GM19043 (cell line): ENCODE results near the gene AP1M1.
A peak's percentile ranks its signal among the peaks of the same experiment; 100 is the strongest.
"Not testable (repeated sequence)": the region's sequence is repeated elsewhere in the genome, so short reads cannot be mapped to it uniquely, and the experiment has no call there.

Experiments
- ATAC-seq: cut with Tn5 transposase; IDR thresholded peaks from one replicate; pipeline ENCODE4 v1.9.1; 2021; ENCODE audit warnings: low read depth; ENCODE audit not compliant: unreplicated experiment

The AP1M1 gene

DNA sequence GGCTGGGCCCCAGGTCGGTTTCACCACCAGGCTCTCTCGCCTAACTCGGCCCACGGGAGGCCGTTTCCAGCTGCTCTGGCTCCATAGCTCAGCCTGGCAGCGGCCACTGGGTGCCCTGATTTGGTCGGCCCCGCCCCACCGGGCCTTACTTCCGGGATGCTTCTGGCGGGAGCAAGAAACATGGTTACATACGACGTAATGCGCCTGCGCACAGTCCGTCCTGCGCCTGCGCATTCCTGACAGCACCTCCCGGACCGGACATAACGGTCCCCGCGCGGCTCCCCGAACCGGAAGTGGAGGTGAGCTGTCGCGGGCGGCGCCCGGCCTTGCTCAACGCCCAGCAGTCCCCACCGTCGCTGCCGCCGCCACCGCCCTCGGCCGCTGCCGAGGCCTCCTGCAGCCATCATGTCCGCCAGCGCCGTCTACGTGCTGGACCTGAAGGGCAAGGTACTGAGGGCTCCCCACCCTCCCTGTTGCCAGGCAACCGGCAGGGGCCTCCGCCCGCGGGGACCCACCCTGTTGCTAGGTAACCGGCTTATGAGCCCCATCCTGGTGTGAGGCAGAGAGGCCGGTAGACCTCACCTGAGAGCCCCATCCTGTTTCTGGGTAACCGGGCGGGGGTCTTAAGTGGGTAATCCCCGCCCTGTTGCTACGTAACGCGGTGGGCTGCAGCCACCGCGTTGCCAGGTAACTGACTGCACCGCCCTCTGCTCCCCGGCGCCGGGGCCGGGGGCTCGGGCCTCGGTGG, at the start of gene AP1M1:
AP1M1 (plus strand) TSS at position 290 of the 748 bp plus-strand sequence; CDS start at position 406, 116 bp downstream.
- ATAC-seq: peak; percentile 79

DNA sequence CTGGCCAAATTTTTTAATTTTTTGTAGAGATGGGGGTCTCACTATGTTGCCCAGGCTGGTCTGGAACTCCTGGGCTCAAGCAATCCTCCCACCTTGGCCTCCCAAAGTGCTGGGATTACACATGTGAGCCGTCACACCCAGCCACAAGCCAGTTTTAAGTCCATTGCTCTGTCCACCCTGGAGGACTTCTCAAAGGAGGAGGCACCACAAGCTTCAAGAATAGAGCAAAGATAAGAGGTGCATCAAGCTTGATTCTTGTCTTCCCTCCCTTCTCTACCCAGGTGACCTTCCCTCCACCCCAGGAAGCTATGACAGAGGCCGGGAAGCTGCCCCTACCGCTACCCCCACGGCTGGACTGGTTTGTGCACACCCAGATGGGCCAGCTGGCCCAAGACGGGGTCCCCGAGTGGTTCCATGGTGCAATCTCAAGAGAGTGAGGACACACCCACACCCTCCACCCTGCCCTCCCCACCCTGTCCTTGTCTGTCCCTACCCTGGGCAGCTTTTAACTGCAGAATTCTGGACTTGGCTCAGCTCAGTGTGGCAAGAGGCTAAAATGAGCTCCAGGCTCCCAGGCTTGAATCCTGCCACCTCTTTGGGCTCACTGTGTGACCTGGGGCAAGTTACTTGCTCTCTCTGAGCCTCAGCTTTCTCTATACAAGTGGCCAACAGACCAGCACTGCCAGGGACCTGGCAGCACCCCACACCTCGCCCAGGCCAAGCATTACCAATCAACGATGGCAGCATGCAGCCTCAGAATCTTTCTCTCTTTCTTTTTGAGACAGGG, 49.1 kb upstream of the AP1M1 start:
- no peak for ATAC-seq

DNA sequence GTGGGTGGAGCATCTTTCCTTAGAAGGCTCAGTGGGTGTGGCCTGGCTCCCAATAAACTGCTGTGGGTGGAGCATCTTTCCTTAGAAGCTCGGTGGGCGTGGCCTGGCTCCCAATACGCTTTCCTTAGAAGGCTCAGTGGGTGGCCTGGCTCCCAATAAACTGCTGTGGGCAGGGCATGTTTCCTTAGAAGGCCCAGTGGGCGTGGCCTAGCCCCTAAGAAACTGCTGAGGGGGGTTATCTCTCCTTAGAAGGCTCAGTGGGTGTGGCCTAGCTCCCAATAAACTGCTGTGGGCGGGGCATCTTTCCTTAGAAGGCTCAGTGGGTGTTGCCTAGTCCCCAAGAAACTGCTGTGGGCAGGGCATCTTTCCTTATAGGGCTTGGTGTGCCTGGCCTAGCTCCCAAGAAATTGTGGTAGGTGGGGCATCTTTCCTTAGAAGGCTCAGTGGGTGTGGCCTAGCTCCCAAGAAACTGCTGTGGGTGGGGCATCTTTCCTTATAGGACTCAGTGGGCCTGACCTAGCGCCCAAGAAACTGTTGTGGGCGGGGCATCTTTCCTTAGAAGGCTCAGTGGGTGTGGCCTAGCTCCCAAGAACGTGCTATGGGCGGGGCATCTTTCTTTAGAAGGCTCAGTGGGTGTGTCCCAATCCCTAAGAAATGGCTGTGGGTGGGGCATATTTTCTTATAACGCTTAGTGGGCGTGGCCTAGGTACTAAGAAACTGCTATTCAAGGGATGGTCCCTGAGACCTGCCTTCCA, 44.0 kb upstream of the AP1M1 start:
- ATAC-seq: no peak

DNA sequence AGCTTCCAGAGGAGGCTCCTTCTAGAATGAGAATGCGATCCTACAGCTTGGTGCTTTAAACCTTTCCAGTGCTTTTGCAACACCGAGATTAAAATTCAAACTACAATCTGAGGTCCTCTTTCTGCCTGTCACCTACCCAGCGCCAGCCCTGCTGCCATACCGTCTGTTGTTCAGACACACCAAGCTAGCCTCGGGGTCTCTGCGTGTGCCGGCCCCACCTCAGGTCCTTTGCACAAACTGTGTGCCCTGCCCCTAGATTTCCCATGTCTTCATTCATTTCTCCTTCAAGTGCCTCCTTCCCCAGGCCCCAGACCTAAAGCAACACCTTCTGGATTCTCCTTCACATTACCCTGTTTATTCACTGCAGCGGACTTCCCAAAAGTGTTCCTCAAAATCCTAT, 43.2 kb upstream of the AP1M1 start:
- ATAC-seq: no peak

DNA sequence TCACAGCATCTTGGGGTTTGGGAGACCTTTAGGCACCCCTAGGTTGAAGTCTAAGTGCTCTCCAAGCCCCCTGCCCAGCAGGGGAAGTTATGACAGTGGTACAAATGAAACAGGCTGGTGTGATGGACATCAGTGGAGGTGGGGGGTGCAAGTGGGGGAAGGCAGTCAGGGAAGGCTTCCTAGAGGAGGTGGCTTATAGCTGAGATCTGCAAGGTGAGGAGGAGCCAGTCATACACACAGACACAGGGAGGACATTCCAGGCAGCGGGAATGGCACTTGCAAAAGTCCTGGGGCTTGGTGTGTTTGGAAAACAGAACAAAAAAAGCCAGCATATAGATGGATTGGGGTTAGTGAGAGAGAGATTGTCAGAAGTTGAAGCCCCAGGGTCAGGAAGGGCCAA, 42.6 kb upstream of the AP1M1 start:
- no peak for ATAC-seq

DNA sequence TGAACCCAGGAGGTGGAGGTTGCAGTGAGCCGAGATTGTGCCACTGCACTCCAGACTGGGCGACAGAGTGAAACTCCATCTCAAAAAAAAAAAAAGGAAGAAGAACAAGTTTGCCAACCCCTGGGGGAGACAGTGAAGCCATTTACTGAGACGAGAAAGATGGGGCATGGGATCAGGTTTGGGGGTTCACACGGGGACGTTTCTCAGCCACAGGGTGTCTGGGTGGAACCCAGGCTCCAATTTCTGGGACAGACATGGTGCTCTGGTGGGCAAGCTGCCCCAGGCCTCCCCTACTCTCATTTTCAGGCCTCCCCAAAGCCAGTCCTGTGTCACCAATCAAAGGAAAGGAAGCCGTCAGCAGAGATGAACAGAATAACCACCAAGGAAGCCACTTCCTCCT, 40.8 kb upstream of the AP1M1 start:
- no peak for ATAC-seq

DNA sequence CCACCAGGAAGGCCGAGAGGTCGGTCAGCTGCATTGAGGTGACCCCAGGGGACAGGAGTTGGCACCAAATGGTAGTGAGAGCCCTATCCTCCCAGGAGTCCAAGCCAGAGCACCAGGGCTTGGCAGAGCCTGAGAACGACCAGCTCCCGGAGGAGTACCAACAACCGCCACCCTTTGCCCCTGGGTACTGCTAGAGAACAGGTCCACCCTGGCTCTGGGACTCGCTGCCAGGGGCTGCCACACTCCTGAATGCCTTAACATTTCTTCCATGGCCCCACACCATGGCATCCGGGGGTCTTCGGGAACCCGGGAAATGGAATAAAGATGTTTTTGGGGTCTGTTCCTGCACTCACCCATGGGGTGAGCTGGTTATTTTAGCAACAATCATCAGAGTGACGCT, 40.1 kb upstream of the AP1M1 start:
- no peak for ATAC-seq

DNA sequence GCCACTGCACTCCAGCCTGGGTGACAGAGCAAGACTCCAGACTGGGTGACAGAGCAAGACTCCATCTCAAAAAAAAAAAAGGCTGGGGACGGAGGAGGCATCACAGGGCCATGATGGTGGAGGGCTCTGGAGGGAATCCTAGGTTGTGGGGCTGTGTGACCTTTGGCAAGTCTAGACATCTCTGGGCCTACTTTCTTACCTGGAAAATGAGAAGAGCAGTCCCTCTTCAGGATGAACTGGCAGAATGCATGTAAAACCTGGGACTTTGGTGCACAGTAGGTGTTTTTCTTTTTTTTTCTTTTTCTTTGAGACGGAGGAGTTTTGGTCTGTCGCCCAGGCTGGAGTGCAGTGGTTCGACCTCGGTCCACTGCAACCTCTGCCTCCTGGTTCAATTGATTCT, 38.1 kb upstream of the AP1M1 start:
- no peak for ATAC-seq

DNA sequence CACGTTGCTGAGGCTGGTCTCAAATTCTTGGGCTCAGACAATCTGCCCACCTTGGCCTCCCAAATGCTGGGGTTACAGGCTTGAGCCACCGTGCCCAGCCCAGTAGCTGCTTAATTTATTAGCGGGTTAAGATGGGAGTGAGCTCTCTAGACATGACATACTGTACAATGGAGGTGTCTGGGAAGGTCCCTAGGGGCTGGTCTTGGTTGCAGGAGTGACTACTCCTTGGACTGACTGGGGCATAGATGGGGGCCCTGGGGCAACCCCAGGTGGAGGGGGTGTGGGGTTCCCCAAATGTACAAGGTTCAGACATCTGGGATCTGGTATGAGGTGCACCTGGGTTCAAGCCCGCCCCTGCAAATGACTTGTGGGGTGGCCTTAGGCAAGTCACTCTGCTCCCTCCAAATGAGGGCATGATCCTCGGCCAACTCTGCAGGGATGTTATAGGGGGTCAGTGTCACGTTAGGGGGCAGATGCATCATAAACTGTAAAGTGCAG, 37.2 kb upstream of the AP1M1 start:
- ATAC-seq: no peak

DNA sequence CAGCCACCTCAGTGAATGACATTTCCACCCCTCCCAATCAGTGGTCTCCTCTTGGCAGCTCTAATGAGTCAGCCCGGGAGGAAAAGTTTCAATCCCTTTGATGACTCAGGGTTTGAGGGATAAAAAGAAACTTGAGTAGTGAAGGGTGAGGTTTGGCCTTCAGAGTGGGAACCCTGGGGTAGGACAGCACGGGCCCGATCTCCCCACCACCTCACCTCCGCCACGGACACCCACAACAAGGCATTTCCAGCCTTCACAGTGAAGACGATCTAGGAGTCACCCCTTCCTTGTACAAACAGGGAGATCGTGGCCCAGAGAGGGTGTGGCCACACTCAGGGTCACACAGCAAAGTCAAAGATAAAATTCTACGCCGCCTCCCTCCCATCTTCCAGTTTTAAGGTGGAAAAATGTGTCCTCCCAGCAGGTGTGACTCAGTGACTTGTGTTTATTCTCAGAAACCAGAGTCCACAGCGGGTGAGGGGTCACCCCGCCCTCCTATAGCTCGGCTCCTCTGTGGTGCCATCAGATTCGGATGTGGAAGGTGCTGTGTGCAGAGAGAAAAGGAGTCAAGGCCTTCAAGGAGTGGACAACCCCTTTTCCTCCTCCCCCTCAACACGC, 36.7 kb upstream of the AP1M1 start:
- ATAC-seq: no peak

DNA sequence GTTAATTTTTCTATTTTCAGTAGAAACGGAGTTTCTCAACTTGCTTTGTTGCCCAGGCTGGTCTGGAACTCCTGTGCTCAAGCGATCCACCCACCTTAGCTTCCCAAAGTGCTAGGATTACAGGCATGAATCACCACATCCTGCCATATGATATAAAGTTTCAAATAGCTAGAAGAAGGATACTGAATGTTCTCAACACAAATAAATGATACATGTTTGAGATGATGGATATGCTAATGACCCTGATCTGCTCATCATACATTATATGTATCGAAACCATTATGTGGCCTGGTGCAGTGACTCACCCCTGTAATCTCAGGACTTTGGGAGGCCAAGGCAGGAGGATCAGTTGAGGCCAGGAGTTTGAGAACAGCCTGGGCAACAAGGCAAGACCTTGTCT, 35.9 kb upstream of the AP1M1 start:
- ATAC-seq: no peak

DNA sequence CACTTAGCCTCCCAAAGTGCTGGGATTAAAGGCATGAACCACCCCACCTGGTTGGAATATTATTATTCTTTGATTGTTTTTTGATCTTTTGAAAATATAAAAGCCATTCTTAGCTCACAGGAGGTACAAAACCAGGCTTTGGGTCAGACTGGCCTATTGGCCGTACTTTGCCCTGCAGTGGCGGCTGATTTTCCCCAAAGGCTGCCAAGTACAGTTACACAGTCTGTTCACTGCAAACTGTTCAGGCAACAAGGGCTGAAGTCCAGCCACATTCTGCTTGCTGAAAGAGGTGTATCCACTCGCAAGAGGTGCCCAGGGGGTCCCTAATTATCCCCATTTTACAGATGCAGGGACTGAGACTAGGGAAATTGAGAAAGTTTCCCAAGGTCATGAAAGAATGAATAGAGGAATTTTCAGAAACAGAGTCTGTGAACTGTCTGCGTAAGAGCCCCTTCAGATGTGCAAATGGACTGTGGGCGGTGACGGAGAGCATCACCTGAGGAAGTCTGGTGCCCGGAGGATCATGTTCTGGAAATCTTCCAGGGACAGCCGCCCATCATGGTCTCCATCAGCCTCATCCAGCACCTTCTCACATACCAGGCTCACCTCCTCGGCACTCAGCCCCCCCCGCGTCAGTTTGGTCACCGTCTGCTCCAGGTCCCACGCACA, 33.4 kb upstream of the AP1M1 start:
- no peak for ATAC-seq

DNA sequence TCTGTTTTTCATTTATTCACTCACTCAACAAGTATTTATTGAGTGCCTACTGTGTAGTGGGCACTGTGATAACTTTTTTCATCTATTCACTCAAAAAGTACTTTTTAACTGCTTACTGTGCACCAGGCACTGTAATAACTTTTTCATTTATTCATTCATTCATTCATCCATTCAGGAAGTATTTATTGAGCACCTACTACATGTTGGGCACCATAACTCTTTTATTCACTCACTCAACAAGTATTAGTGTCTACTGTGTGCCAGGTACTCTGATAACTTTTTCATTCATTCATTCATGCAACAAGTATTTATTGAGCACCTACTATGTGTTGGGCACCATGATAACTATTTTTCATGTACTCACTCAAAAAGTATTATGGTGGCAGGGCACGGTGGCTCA, 31.3 kb upstream of the AP1M1 start:
- ATAC-seq: no peak

DNA sequence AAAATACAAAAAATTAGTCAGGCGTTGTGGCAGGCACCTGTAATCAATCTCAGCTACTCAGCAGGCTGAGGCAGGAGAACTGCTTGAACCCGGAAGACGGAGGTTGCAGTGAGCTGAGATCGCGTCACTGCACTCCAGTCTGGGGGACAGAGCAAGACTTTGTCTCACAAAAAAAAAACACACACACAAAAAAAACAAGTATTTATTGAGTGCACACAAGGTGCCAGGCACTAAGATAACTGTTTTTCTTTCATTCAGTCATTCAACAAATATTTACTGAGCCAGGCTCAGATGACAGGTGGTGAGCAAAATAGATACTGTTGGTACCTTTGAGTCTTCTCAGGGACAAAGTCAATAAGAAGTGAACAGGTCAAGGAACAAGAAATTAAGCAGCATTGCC, 30.7 kb upstream of the AP1M1 start:
- no peak for ATAC-seq

DNA sequence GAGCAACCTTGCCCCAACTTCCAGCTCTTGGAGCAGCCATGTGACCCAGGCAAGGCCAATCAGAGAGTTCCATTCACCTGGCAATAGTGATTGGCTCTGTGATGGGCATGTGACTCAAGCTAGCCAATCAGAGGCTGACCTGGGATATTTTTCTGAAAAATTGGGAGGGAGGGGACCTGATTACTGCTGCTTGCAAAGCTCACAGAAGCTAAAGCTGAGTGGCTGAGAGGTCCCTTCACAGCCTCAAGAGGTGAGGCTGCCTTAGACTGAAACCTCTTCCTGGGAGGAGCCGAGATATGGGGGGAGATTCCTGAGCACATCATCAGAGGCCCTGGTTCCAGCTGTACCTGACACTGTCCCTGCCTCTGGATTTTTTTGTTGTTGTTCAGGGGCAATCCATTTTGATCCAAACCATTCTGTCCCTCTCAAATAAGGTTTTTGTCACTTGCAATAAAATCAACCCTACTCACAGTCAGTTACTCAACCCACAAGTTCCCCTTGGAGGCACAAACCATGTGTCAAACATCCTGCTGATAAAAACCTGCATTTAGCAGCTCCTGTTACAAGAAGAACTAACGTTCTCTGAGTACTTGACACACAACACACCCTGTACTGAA, 29.1 kb upstream of the AP1M1 start:
- ATAC-seq: no peak

DNA sequence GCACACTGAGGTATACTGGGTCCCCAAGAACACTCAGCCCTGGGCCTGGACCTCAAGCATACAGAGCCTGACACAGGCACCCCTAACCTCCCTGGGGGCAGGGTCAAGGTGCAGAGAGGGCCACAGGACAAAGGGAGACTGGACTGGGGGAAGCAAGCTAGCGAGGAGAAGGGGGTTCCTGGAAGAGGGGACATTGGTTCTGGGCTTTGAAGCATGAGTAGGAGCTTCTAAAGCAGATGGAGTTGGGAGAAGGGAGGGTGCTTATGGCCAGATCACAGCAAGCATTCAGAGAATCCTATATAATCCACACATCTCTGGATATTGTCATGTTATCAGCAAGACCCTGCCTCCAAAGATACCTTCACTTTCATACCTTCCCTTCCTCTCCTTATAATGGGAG, 27.6 kb upstream of the AP1M1 start:
- ATAC-seq: no peak

DNA sequence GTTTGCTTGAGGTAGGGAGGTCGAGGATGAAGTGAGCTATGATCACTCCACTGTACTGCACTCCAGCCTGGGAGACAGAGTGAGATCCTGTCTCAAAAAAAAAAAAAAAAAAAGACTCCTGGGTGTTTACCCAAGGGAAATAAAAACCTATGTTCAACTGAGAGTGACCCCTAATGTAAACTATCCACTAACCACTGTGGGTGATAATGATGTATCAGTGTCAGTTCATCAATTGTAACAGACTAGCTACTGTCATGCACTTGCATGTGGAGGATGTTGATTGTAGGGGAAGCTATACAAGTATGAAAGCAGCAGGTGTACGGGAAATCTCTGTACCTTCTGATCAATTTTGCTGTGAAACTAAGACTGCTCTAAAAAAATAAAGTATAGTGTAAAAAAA, 21.8 kb upstream of the AP1M1 start:
- no peak for ATAC-seq

DNA sequence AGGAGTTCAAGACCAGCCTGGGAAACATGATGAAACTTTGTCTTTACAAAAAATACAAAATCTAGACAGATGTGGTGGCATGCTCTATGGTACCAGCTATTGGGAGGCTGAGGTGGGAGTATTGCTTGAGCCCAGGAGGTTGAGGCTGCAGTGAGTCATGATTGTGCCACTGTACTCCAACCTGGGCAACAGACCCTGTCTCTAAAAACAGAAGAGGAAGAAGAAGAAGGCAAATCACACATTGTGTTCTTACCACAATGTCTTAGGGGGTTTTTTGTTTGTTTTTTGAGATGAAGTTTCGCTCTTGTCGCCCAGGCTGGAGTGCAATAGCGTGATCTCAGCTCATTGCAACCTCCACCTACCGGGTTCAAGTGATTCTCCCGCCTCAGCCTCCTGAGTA, 18.8 kb upstream of the AP1M1 start:
- not testable (repeated sequence) for ATAC-seq

DNA sequence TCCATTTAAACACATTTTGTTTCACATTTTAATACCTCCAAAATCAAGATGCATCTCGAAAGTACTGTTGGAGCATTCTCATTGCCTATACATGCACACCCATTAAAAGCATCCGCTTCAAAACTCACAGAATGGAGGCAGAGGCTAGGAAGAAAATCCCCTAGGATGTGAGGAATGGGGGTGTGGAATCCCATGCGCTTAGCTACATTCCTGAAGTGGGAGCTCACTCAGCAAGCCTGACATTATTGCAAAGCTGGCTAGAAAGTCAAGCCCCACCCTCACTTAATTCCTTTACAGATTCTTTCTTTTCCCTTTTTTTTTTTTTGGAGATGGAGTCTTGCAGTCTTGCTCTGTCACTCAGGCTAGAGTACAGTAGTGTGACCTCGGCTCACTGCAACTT, 17.1 kb upstream of the AP1M1 start:
- ATAC-seq: no peak

DNA sequence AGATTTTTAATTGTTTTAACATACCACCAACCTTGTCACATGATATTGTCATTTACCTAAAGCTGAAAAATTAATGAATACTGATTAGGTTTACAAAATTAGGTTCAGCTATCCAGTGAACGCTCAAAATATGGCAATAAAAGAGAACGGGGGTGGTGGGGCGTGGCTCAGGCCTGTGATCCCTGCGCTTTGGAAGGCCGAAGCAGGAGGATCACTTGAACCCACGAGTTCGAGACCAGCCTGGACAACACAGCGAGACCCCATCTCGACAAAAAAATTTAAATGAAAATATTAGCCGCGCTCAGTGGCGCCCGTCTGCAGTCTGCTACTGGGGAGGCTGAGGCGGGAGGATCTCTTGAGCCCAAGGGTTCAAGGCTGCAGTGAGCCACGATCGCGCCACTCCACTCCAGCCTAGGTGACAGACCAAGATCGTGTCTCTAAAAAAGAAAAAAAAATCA, 13.0 kb upstream of the AP1M1 start:
- no peak for ATAC-seq
